K562 (cell line): ENCODE data around the gene ZBTB48. TPM values are rescaled to one million over a fixed set of nuclear protein-coding genes. Genes with fewer than 3 reads are reported as not detected.
A peak's percentile ranks its signal among the peaks of the same experiment; 100 is the strongest.

Experiments
- ATAC-seq: fragments of 200-7000 bp; cut with Tn5 transposase; 3 replicates; pipeline ENCODE4 v1.9.1; 2020; ENCODE audit warnings: moderate library complexity
- BruUV-seq: library from RNA; stranded (reverse); fragments of 400-500 nt; replicated peaks from 2 replicates; lab custom pipeline; 2021; lab: Mats Ljungman, UMichigan
- CTCF ChIA-PET: fragments of 300-600 bp; formaldehyde crosslinking; extraction: SDS; loops from one replicate; lab custom pipeline; 2021; ENCODE audit warnings: low intra/inter-chr PET ratio; lab: Yijun Ruan, JAX
- POLR2A ChIA-PET: fragments of 300-600, 350-650 bp; sonication (Branson Sonifier 250); formaldehyde crosslinking; extraction: SDS; loops from one replicate; lab custom pipeline; 2021; ENCODE audit warnings: antibody characterized with exemption, inconsistent platforms; lab: Yijun Ruan, JAX
- DNase-seq, 4 experiments: peaks; one replicate each; pipeline versions ENCODE4 v3.0.0 to v3.0.0-alpha.2; 2011 to 2018; ENCODE audit warnings: low spot score in 3 of 4, mixed read lengths in 3 of 4; ENCODE audit errors: extremely low read depth in 1 of 4
- FAIRE-seq: peaks from 2 replicates; lab custom pipeline; 2011; peaks lifted over from hg19 to GRCh38; lab: Jason Lieb, UNC
- H2AFZ ChIP-seq: 2 replicates; pipeline ENCODE4 v1.6.0; 2011; ENCODE audit warnings: low read depth, low read length, control low read depth, inconsistent platforms
- H3K27ac ChIP-seq: fragments of 200-600 bp; 3 replicates; pipeline ENCODE4 v1.8.0; 2011; ENCODE audit warnings: low read depth, mild to moderate bottlenecking, control low read depth, inconsistent platforms, low read length, moderate library complexity, mixed read lengths; ENCODE audit errors: extremely low read depth
- H3K27me3 ChIP-seq, 2 experiments: fragments of 300-600 bp in 1 of 2; 2 replicates in 1 of 2; 3 replicates in 1 of 2; pipeline versions ENCODE4 v1.6.0 to v1.8.0; 2011; ENCODE audit warnings: inconsistent platforms in 2 of 2, low read length in 2 of 2, mild to moderate bottlenecking in 1 of 2, mixed read lengths in 1 of 2, moderate library complexity in 1 of 2; ENCODE audit not compliant: control insufficient read depth in 2 of 2, insufficient read depth in 2 of 2
- H3K36me3 ChIP-seq: fragments of 300-600 bp; 3 replicates; pipeline ENCODE4 v1.8.0; 2011; ENCODE audit warnings: mild to moderate bottlenecking, low read length, inconsistent platforms; ENCODE audit not compliant: control insufficient read depth, insufficient read depth
- H3K4me1 ChIP-seq, 2 experiments: fragments of 200-600 bp in 1 of 2; replicated peaks in 1 of 2; 2 replicates in 1 of 2; 3 replicates in 1 of 2; pipeline versions ENCODE4 v1.5.1 to v1.8.0; 2011; ENCODE audit warnings: inconsistent platforms in 2 of 2, low read length in 2 of 2, mild to moderate bottlenecking in 1 of 2, mixed read lengths in 1 of 2, moderate library complexity in 1 of 2; ENCODE audit not compliant: control insufficient read depth in 2 of 2, insufficient read depth in 2 of 2
- H3K4me2 ChIP-seq: 2 replicates; pipeline ENCODE4 v1.6.1; 2011; ENCODE audit warnings: low read length, control low read depth, inconsistent platforms, mixed read lengths; ENCODE audit not compliant: insufficient read depth
- H3K4me3 ChIP-seq: fragments of 200-600 bp; sonication (generic), shearing (Covaris generic); 2 replicates; pipeline ENCODE4 v1.5.1; 2016; ENCODE audit warnings: control low read depth, inconsistent platforms
- H3K79me2 ChIP-seq: fragments of 200-600 bp; 3 replicates; pipeline ENCODE4 v1.8.0; 2011; ENCODE audit warnings: low read length, inconsistent platforms; ENCODE audit not compliant: control insufficient read depth, insufficient read depth
- H3K9ac ChIP-seq, 2 experiments: 2 replicates each; pipeline versions ENCODE4 v1.6.0 to v1.6.1; 2011; ENCODE audit warnings: low read depth in 2 of 2, low read length in 2 of 2, control low read depth in 1 of 2, inconsistent platforms in 1 of 2, mild to moderate bottlenecking in 1 of 2, mixed read lengths in 1 of 2; ENCODE audit not compliant: insufficient read depth in 1 of 2
- H3K9me1 ChIP-seq: one replicate; pipeline ENCODE4 v1.6.0; 2011; ENCODE audit warnings: inconsistent platforms, mild to moderate bottlenecking, low read length, moderate library complexity; ENCODE audit not compliant: control insufficient read depth, insufficient read depth
- H3K9me3 ChIP-seq: replicated peaks from 2 replicates; pipeline ENCODE4 v1.5.1; 2011; ENCODE audit warnings: low read depth, low read length, inconsistent platforms; ENCODE audit not compliant: control insufficient read depth, insufficient read depth
- H4K20me1 ChIP-seq: replicated peaks from 2 replicates; pipeline ENCODE4 v1.6.1; 2011; ENCODE audit warnings: low read length, inconsistent platforms, mixed read lengths; ENCODE audit not compliant: control insufficient read depth, insufficient read depth
- CHD1 ChIP-seq: fragments of 200-600 bp; sonication (generic); IDR thresholded peaks from one replicate; pipeline ENCODE4 v1.6.1; 2012; ENCODE audit warnings: mild to moderate bottlenecking, moderate library complexity, low read length, inconsistent platforms
- ETV6 ChIP-seq, 3 experiments: fragments of 150-350 bp in 1 of 3; sonication (generic) in 1 of 3; formaldehyde crosslinking in 1 of 3; IDR thresholded peaks; 2 replicates each; pipeline versions ENCODE4 v1.6.1 to v1.8.0; 2014 to 2022; ENCODE audit warnings: borderline replicate concordance in 2 of 3, low read depth in 2 of 3, antibody characterized with exemption in 1 of 3, low read length in 1 of 3, mild to moderate bottlenecking in 1 of 3, missing genetic modification reagents in 1 of 3
- FOXA1 ChIP-seq: fragments of 450-650 bp; IDR thresholded peaks from 2 replicates; pipeline ENCODE4 v1.6.1; 2016; ENCODE audit warnings: mild to moderate bottlenecking, borderline replicate concordance
- POLR2A ChIP-seq: fragments of 450-650 bp; conservative IDR thresholded peaks from 2 replicates; pipeline ENCODE4 v1.6.1; 2016
- RAD21 ChIP-seq, 2 experiments: fragments of 250-450 bp in 1 of 2; fragments of 450-650 bp in 1 of 2; sonication (Bioruptor Pico) in 1 of 2; formaldehyde crosslinking in 1 of 2; IDR thresholded peaks in 1 of 2; conservative IDR thresholded peaks in 1 of 2; 2 replicates each; pipeline versions ENCODE4 v1.4.0 to v1.8.0; 2020 to 2022; ENCODE audit warnings: mild to moderate bottlenecking in 2 of 2, moderate library complexity in 1 of 2
- RBBP5 ChIP-seq: fragments of 200-600 bp; sonication (generic); IDR thresholded peaks from 2 replicates; pipeline ENCODE4 v1.6.1; 2012; ENCODE audit warnings: borderline replicate concordance, mild to moderate bottlenecking, low read length, control low read depth, inconsistent platforms; ENCODE audit not compliant: insufficient read depth, poor library complexity, severe bottlenecking
- SP2 ChIP-seq: IDR thresholded peaks from 2 replicates; pipeline ENCODE4 v1.6.1; 2011; ENCODE audit warnings: mild to moderate bottlenecking, low read depth, low read length, moderate library complexity; ENCODE audit not compliant: poor library complexity, severe bottlenecking; ENCODE audit errors: extremely low read depth
- SRSF7 ChIP-seq: fragments of 200-400 bp; formaldehyde crosslinking; optimal IDR thresholded peaks from 2 replicates; pipeline ENCODE3; 2017; ENCODE audit warnings: mild to moderate bottlenecking, low read depth, low read length
- ZBTB40 ChIP-seq, 2 experiments: fragments of 450-650 bp in 1 of 2; sonication (generic) in 1 of 2; formaldehyde crosslinking in 1 of 2; IDR thresholded peaks; 2 replicates each; pipeline versions ENCODE4 v1.7.1 to v1.9.0; 2016 to 2022; ENCODE audit warnings: inconsistent platforms in 1 of 2, mild to moderate bottlenecking in 1 of 2, missing genetic modification reagents in 1 of 2
- ZNF354B ChIP-seq: fragments of 250-450 bp; sonication (Bioruptor Pico); IDR thresholded peaks from 2 replicates; pipeline ENCODE4 v1.4.0; 2020
- ZNF408 ChIP-seq: fragments of 250-450 bp; sonication (Bioruptor Pico); IDR thresholded peaks from 2 replicates; pipeline ENCODE4 v1.4.0; 2020; ENCODE audit warnings: low read depth, mild to moderate bottlenecking, moderate library complexity
- WGBS: fragments of 100-300 bp; shearing (Covaris generic); methylation state at CpG from one replicate; pipeline ENCODE4 v1.1.6; 2016; ENCODE audit warnings: low coverage, mixed read lengths; ENCODE audit not compliant: insufficient coverage; ENCODE audit errors: missing lambda C conversion rate; 5-methylcytosine and 5-hydroxymethylcytosine counted together
- in situ Hi-C: fragments of 300-500 bp; cut with MboI; formaldehyde crosslinking; loops from 4 replicates; pipeline ENCODE4 v1.15.0; 2018; ENCODE audit warnings: inconsistent platforms, mixed read lengths
- intact Hi-C: fragments of 100-400 bp; cut with micrococcal nuclease; formaldehyde crosslinking; loops from 2 replicates; pipeline ENCODE4 v1.14.2; 2022
- polyA plus RNA-seq, 8 experiments: library from polyadenylated mRNA; depleted of rRNA in 4 of 8; stranded (reverse) in 5 of 8; unstranded in 3 of 8; fragments of >200 nt; fragmentation: Nextera tagmentation in 2 of 8; fragmentation: Illumina TruSeq in 1 of 8; extraction: Ambion mirVana in 2 of 8; extraction: Trizol in 1 of 8; gene quantifications; 2 replicates each; pipeline versions ENCODE4 v1.2.1 to v1.2.3, GENCODE V29; 2011 to 2014; ENCODE audit warnings: inconsistent platforms in 1 of 8, missing spikeins in 1 of 8
- total RNA-seq, 7 experiments: library from RNA; depleted of rRNA in 6 of 7; stranded (reverse); fragments of >200 nt in 6 of 7; fragmentation: Illumina TruSeq in 2 of 7; extraction: Trizol in 2 of 7; gene quantifications; 2 replicates each; pipeline versions ENCODE4 v1.2.1 to v1.2.3, GENCODE V29; 2011 to 2021; ENCODE audit warnings: low replicate concordance in 1 of 7

ZBTB48 gene
- total and polyA plus RNA-seq, 9 of the 15 experiments (the other 6 are each of a cell fraction or from before 2014, with no cell fraction given): 1.9 to 66.9 (median 29.5) TPM

- Histone ChIP-seq H3K9ac (peak overlapping the region; percentile 87 to 99), H3K4me1 (peaks cover 21 to 47% of the 10 kb centered on the region in 2 experiments), H3K36me3 (peaks cover 17% of the 10 kb centered on the region; the same call in 2 of the 3 replicates), H4K20me1 (peaks cover 14% of the 10 kb centered on the region), H3K4me2 (peak overlapping the region; percentile 98), H3K27ac (peak overlapping the region; percentile 94), H3K9me1 (no peaks in the 10 kb centered on the region), H3K79me2 (peaks cover 57% of the 10 kb centered on the region), H3K9me3 (no peaks in the 10 kb centered on the region), H3K4me3 (peak overlapping the region; percentile 91), H2AFZ (peak overlapping the region; percentile 81), H3K27me3 (no peaks in the 10 kb centered on the region)
- ChIA-PET CTCF (no interaction called here), POLR2A (interaction anchor here (0.5 to 2.2 kb wide), 12 partner anchors 7 to 43 kb away, joined by 3 to 12 read pairs (median 4); partner anchors contain the start of genes KLHL21, THAP3 and ZBTB48)
- FAIRE-seq (no peak), DNase-seq (peak in 2 of 4 experiments; percentile 71 to 87), ATAC-seq (peak; percentile 66)
- TSS peak; percentile 79 for BruUV-seq
- in situ Hi-C loops: no loop called here
- WGBS: 1% methylated on average over 43 of the region's 67 CpGs
- intact Hi-C loops: loop anchor here (1.0 to 2.0 kb wide), 2 partner anchors 12 to 14 kb away; no protein-coding TSS in a partner anchor
- TF ChIP-seq SRSF7: no peak
- no peak for TF ChIP-seq FOXA1
- no peak for TF ChIP-seq ETV6 (IDR thresholded peaks at IDR 0.05; ENCODE audit: borderline replicate concordance in 1 of 2, low read depth in 2 of 2, low read length in 1 of 2)
- no peak for TF ChIP-seq ETV6 (CRISPR knock-in tag; IDR thresholded peaks at IDR 0.05; ENCODE audit: borderline replicate concordance)
- no peak for TF ChIP-seq ZNF408
- TF ChIP-seq ZNF354B (CRISPR knock-in tag): no peak
- no peak for TF ChIP-seq SP2
- TF ChIP-seq CHD1: no peak
- peak; percentile 56 for TF ChIP-seq POLR2A
- TF ChIP-seq RAD21 (CRISPR knock-in tag; conservative IDR thresholded peaks at IDR 0.05 in 1 of 2, IDR thresholded peaks at IDR 0.05 in 1 of 2): peak; percentile 12 to 27; a peak in 2 of 4 replicates
- TF ChIP-seq RBBP5: peak; percentile 86
- TF ChIP-seq ZBTB40 (IDR thresholded peaks at IDR 0.05): peak; percentile 42
- no peak for TF ChIP-seq ZBTB40 (CRISPR knock-in tag; IDR thresholded peaks at IDR 0.05)
Measured at GRCh38 chr1:6612641-6613360, 33.0 kb downstream of the ZBTB48 start.
